ENCODE results near the gene HTR2C.

DNA sequence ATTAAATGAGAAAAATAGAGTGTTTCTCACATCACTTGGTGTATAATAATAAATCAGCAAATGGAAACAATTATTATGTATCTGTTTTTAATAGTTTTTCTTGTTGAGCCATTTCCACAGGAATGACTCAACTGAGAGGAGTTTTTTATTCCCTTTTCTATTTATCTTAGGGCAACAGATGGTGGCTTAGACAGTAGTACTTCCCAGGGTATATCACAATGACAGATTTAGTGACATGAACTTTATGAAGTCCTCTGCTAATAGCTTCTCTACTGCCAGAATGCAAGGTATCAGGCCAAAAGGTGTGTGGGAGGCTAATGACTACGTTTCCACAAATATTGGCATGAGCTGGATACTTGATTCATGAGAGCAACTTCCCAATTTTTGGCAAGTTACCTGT lies 126.7 kb downstream of the HTR2C start:
- TF ChIP-seq, protein P1, sequence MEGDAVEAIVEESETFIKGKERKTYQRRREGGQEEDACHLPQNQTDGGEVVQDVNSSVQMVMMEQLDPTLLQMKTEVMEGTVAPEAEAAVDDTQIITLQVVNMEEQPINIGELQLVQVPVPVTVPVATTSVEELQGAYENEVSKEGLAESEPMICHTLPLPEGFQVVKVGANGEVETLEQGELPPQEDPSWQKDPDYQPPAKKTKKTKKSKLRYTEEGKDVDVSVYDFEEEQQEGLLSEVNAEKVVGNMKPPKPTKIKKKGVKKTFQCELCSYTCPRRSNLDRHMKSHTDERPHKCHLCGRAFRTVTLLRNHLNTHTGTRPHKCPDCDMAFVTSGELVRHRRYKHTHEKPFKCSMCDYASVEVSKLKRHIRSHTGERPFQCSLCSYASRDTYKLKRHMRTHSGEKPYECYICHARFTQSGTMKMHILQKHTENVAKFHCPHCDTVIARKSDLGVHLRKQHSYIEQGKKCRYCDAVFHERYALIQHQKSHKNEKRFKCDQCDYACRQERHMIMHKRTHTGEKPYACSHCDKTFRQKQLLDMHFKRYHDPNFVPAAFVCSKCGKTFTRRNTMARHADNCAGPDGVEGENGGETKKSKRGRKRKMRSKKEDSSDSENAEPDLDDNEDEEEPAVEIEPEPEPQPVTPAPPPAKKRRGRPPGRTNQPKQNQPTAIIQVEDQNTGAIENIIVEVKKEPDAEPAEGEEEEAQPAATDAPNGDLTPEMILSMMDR (IDR thresholded peaks at IDR 0.05) = no peak
- TF ChIP-seq EZH2phosphoT487 (IDR thresholded peaks at IDR 0.05) = no peak
